Measurements from ENCODE around the gene SGMS1.
"Not testable (repeated sequence)": the region's sequence is repeated elsewhere in the genome, so short reads cannot be mapped to it uniquely, and the experiment has no call there.

Gene SGMS1

GRCh38 chr10:50536617-50537240, 87.0 kb downstream of the SGMS1 start:
- no peak for DNase-seq (ENCODE audit: low spot score)

- not testable (repeated sequence) for DNase-seq (ENCODE audit: low spot score)
These were observed 88.9 kb downstream of the SGMS1 start for GRCh38 chr10:50534748-50535376.

- no peak for DNase-seq (ENCODE audit: low spot score)
These were observed 90.5 kb downstream of the SGMS1 start for GRCh38 chr10:50533296-50533695.

GRCh38 chr10:50531388-50532077, 92.2 kb downstream of the SGMS1 start:
- DNase-seq (ENCODE audit: low spot score) = no peak

- no peak for DNase-seq (ENCODE audit: low spot score)
These were observed 94.1 kb downstream of the SGMS1 start for GRCh38 chr10:50529660-50530059.

- no peak for DNase-seq (ENCODE audit: low spot score)
These were observed 95.5 kb downstream of the SGMS1 start for GRCh38 chr10:50528206-50528605.

GRCh38 chr10:50527442-50528043, 96.2 kb downstream of the SGMS1 start:
- no peak for DNase-seq (ENCODE audit: low spot score)

- no peak for DNase-seq (ENCODE audit: low spot score)
These were observed 97.6 kb downstream of the SGMS1 start for GRCh38 chr10:50526185-50526584.

GRCh38 chr10:50523357-50523756, 100.4 kb downstream of the SGMS1 start:
- no peak for DNase-seq (ENCODE audit: low spot score)

- DNase-seq (ENCODE audit: low spot score) = no peak
These were observed 100.8 kb downstream of the SGMS1 start for GRCh38 chr10:50522908-50523307.

- DNase-seq (ENCODE audit: low spot score) = no peak
These were observed 103.6 kb downstream of the SGMS1 start for GRCh38 chr10:50520115-50520514.

GRCh38 chr10:50517626-50518025, 106.1 kb downstream of the SGMS1 start:
- DNase-seq (ENCODE audit: low spot score) = no peak

- DNase-seq (ENCODE audit: low spot score) = no peak
These were observed 107.6 kb downstream of the SGMS1 start for GRCh38 chr10:50516171-50516570.

GRCh38 chr10:50515420-50515819, 108.3 kb downstream of the SGMS1 start:
- no peak for DNase-seq (ENCODE audit: low spot score)

GRCh38 chr10:50514995-50515394, 108.8 kb downstream of the SGMS1 start:
- no peak for DNase-seq (ENCODE audit: low spot score)

- DNase-seq (ENCODE audit: low spot score) = no peak
These were observed 109.8 kb downstream of the SGMS1 start for GRCh38 chr10:50513956-50514355.

GRCh38 chr10:50512743-50513416, 110.9 kb downstream of the SGMS1 start:
- no peak for DNase-seq (ENCODE audit: low spot score)

GRCh38 chr10:50512214-50512595, 111.6 kb downstream of the SGMS1 start:
- no peak for DNase-seq (ENCODE audit: low spot score)

GRCh38 chr10:50511492-50512213, 112.1 kb downstream of the SGMS1 start:
- no peak for DNase-seq (ENCODE audit: low spot score)

GRCh38 chr10:50510517-50511473, 113.0 kb downstream of the SGMS1 start:
- DNase-seq (ENCODE audit: low spot score) = no peak

Data from D341Med (cell line).